ENCODE measurements around the gene FHAD1.

GRCh38 chr1:15442119-15442518 lies 195.1 kb downstream of the FHAD1 start:
- TF ChIP-seq CTCF (conservative IDR thresholded peaks at IDR 0.05; ENCODE audit: low read length) (no peak), EZH2phosphoT487 (IDR thresholded peaks at IDR 0.05; ENCODE audit: borderline replicate concordance, low read depth, low read length) (no peak)
